Peyer's patch (tissue), 4 donors: ENCODE measurements around the gene LLCFC1.

ENCODE experiments used
- POLR2A ChIP-seq, 2 donors: fragments of 450-650 bp; IDR thresholded peaks; one replicate each; pipeline ENCODE4 v1.5.1; 2017; ENCODE audit warnings: antibody characterized with exemption in 2 of 2, mild to moderate bottlenecking in 2 of 2, moderate library complexity in 2 of 2
- TF ChIP-seq, protein P1 (sequence below), 6 experiments: fragments of 450-650 bp in 4 of 6; fragments of 200-600 bp in 2 of 6; sonication (generic) in 1 of 6; IDR thresholded peaks; one replicate each; pipeline ENCODE4 v1.5.1; 2017 to 2019; ENCODE audit warnings: antibody characterized with exemption in 6 of 6, mild to moderate bottlenecking in 3 of 6, moderate library complexity in 1 of 6

- no peak for TF ChIP-seq POLR2A (IDR thresholded peaks at IDR 0.05)
- TF ChIP-seq, protein P1, sequence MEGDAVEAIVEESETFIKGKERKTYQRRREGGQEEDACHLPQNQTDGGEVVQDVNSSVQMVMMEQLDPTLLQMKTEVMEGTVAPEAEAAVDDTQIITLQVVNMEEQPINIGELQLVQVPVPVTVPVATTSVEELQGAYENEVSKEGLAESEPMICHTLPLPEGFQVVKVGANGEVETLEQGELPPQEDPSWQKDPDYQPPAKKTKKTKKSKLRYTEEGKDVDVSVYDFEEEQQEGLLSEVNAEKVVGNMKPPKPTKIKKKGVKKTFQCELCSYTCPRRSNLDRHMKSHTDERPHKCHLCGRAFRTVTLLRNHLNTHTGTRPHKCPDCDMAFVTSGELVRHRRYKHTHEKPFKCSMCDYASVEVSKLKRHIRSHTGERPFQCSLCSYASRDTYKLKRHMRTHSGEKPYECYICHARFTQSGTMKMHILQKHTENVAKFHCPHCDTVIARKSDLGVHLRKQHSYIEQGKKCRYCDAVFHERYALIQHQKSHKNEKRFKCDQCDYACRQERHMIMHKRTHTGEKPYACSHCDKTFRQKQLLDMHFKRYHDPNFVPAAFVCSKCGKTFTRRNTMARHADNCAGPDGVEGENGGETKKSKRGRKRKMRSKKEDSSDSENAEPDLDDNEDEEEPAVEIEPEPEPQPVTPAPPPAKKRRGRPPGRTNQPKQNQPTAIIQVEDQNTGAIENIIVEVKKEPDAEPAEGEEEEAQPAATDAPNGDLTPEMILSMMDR (IDR thresholded peaks at IDR 0.05): no peak
Measured at GRCh38 chr7:142974626-142975025, 35.3 kb downstream of the LLCFC1 start.
